HG03196 (cell line): ENCODE data around the gene RAI1.
"Not testable (repeated sequence)": the region's sequence is repeated elsewhere in the genome, so short reads cannot be mapped to it uniquely, and the experiment has no call there.

Experiments used
- ATAC-seq: cut with Tn5 transposase; IDR thresholded peaks from one replicate; pipeline ENCODE4 v1.9.1; 2021; ENCODE audit not compliant: unreplicated experiment

RAI1 gene

DNA sequence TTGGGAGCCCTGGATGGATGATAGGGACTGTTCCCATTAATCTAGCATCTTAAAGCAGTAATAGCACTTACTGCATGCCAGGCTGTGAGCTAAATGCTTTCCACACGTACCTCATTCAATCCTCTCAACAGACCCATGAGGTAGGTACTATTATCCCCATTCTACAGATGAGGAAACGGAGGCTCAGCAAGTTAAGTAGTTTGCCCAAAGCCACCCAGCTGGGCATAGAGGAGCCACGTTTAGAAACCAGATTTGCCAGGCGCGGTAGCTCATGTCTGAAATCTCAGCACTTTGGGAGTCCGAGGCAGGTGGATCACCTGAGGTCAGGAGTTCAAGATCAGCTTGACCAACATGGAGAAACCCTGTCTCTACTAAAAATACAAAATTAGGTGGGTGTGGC, 2.0 kb upstream of the RAI1 start:
- no peak for ATAC-seq

DNA sequence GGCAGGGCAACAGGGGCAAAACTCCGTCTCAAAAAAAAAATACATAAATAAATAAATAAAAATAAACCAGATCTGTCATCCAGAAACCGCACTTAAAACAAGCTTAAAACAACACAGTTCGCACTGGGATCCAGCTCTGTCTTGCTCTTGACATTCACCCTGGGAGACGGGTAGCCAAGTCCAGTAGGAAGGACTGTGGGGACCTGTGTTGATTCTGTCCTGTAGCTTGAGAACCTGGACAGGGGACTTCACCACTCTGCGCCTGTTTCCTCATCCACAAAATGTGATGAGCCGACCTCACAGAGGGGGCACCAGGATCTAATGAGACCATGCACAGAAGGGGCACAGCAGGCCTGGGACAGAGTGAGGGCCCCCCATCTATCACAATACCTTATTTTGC, 1.5 kb upstream of the RAI1 start:
- ATAC-seq, result no peak

DNA sequence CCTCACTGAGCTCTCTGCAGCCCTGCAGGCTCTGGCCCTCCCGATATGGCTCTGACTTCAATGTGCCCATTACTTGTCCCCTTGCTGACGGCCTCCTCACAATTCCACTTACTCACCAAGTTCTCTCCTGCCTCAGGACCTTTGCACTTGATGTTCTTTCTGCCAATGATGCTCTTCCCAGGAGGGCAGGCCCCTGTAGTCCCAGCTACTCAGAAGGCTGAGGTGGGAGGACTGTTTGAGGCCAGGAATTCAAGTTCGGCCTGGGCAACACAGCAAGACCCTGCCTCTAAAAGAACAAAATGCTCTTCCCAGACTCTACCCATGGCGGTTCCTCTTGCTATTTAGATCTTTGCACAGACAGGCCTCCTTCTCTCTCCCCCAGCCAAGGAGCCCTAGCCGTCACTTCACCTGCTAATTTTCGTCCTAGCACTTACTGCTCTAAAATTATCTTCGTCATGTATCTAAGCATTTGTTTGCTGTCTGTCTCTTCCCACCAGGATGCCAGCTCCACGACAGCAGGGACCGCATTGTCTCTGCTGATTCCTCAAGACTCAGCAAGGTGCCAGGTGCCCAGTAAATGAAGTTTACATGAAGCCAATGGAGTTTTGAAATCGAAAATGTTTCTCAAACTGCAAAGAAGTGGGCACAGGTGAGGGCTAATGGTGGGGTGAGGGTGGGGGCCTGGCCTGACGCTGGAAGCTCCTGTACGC, 626 bp upstream of the RAI1 start:
- no peak for ATAC-seq

DNA sequence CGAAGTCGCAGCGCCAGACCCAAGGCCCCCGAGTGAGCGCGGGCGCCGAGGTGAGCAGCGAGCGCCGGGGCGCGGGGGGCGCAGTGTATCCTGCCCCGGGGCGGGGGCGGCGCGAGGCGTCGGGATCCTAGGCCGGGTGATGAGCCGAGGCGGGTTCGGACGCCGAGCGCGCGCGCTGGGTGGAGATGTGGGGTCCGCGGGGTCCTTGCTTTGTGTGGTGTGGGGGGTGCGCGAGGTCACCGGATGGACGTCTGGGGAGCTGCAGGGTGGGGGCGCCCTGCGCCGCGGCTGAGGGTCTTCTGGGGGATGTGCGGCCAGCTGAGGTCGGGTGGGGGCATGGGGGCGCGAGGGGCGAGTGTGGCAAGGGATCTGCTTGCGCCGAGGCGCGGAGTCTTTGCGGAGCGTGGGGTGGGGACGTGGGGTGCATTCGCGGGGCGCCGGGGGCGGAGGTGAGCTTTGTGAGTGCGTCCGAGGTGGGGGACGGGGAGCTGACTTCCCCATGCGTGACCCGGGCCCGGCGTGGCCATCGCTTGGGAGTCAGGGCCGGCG, 560 bp downstream of the RAI1 start:
- peak; percentile 20 for ATAC-seq

DNA sequence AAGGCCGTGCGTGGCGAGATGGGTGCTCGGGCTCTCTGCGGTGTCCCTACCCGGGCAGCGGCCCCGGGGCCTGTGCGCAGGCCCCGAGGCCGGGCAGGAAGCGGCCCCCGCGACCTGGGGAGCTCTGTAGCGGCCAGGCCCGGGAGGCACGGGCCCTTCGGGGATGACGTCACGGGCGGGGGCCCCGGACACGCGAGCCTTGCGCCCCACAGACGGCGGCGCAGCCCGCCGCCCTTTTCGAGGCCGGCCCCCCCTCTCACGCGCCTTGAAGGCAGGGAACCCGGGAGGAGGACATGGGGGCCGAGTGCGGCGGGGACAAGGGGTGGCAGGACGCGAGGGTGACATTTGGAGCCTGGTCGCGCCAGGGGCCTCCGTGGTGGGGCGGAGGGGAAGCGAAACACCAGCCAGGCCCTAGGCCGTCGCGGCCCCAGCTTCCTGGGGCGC, 1.1 kb downstream of the RAI1 start:
- ATAC-seq, result peak; percentile 17

DNA sequence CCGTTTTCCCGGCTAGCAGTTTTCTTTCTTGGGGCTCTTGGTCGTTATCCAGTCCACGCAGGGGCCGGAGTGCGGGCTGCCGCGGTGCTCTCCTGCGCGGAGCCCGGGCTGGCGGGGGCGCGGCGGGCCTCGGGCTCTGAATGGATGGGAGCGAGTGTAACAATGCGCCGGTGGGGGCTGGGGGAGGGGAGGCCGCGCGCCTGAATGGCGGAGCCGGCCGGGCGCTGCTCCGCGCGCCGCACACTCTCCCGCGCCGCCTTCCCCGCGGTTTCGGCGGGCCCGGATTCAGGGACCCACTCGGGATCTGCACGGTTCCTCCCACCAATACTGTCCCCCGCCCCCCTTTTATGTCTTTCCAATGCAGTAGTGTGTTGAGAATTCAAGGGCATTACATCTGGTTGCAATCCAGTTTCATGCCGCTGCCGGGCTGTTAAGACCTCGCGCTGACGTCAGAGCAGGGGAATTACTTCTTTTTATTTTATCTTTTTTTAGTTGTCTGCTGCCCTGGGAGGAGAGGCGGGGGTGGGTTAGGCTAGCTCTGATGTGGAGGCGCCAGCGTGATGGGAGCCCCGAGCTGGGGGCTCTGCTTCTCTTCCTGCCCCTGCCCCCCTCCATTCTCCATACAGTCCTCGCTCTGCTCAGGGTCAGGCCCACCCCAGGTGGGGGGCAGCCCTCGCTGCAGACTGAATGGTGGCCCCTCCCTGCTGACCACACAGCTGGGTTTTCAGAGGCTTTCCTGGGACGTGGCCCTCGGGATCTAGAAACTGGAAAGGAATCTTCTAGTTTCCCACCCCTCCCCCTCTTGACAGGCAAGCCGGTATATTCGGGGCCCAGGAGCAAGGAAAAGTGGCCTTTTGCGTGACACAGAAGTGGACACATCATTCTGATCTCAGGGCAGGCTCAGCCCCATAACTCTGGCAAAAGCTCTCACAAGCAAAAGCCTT, 1.8 kb downstream of the RAI1 start:
- peak; percentile 20 for ATAC-seq

DNA sequence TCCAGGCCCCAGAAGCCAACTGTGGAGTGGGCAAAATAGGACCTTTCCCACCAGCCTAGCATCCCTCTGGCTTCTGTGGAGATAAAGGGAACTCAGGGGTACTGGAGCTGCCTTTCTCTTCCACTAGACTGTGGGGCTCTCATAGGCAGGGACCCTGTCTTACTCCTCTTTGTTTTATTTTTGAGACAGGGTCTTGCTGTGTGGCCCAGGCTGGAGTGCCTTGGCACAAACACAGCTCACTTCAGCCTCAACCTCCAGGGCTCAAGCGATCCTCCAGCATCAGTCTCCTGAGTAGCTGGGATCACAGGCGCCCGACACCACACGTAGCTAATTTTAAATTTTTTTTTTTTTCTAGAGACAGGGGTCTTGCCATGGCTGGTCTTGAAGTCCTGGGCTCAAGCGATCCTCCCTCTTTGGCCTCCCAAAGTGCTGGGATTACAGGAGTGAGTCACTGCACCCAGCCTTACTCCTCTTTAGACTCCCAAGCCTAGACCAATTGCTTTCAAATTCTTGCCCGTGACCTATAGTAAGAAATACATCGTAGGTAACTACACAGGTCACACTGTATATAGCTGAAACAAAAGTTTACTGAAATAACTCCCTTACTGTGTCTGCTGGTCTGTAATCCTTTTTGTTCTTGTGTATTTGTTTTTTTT, 2.6 kb downstream of the RAI1 start:
- ATAC-seq, result no peak

DNA sequence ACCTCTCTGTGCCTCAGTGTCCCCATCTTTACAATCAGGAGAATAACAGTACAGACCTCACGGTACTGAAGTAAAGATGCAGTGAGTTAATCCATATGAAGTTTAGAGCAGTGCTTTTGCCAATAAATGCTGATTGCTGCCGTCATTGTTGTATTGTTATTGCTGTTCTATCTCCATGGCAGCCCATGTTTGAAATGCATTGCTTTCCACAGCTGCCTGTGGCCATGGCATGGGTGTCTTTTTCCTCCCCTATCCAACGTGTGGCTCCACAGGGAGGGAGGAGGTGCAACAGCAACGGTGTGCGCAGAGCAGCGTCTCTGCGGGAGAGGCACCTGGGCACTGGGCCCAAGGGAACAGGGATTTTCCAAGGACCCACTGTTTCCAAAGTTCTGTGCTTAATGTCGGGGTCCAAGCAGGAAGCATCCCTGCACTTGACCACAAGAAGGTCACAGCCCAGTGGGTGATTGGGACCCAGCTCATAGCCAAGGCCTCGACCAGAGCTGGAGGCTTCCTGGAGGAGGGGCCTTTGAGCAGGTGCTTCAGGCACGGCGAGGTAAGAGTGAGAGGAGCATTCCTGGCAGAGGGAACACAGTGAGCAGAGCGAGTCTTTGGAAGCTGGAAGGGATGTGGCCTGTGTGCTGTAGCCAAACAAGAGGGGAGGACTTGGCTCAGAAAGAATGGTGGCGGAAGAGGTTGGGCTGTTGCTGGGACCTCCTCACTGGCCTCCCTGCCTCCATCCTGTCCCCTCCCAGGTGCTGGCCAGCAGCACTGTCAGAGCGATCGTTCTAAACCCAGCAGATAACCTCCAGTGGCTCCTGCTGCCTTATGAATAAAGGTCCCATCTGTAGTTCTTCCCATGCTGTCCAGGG, 3.9 kb downstream of the RAI1 start:
- no peak for ATAC-seq

DNA sequence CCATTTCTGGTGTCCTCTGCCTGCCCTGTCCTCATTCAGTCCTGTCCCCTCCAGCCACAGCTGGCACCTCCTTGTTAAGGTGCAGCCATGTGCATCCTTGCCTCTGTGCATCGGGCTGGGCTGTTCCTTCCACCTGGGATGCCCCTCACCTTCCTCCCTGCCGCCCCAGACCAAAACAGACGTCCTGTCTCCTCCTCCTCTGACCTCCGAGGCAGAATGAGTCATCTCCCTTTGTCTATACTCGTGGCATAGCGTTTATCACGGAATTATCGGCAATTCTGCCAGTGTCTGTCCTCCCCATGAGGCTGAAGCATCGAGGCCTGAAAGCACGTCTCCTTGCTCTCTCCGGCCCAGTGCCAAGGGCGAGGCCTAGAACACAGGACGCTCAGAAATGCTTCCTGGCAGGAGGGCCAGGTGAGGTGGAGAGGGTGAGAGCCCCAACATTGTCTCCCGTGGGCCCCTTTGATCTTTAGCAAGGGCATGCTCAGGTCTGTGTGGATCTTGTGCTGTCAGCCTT, 4.6 kb downstream of the RAI1 start:
- no peak for ATAC-seq

DNA sequence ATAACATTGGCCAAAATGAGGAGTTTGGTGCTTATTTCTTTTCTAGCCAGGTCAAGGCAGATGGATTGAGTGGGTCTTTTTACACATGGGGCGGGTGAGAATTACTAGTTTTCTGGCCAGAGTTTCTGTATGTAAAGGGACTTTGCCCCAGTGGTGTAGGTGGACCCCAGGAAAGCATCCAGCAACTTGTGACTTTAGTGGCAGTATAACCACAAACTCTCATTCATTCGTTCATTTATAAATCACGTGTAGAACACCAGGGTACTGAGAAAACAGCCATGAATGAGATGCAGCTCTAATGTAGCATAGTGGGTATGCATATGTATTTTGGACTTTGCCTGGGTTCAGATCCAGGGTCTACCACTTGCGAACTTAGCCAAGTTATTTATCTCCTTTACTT, 8.1 kb downstream of the RAI1 start:
- ATAC-seq, result no peak

DNA sequence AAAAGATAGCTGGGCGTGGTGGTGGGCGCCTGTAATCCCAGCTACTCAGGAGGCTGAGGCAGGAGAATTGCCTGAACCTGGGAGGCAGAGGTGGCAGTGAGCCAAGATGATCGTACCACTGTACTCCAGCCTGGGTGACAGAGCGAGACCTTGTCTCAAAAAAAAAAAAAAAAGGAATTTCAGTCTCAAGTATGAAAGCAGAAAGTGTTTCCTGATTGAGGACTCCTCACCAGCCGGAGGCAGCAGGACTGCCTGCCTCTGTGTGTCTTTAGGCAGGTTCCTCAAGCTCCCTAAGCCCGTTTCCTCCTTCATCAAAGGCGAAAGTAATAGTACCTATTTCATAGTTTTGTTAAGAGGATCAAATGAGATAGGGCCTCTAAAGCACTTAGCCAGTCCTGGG, 9.0 kb downstream of the RAI1 start:
- not testable (repeated sequence) for ATAC-seq

DNA sequence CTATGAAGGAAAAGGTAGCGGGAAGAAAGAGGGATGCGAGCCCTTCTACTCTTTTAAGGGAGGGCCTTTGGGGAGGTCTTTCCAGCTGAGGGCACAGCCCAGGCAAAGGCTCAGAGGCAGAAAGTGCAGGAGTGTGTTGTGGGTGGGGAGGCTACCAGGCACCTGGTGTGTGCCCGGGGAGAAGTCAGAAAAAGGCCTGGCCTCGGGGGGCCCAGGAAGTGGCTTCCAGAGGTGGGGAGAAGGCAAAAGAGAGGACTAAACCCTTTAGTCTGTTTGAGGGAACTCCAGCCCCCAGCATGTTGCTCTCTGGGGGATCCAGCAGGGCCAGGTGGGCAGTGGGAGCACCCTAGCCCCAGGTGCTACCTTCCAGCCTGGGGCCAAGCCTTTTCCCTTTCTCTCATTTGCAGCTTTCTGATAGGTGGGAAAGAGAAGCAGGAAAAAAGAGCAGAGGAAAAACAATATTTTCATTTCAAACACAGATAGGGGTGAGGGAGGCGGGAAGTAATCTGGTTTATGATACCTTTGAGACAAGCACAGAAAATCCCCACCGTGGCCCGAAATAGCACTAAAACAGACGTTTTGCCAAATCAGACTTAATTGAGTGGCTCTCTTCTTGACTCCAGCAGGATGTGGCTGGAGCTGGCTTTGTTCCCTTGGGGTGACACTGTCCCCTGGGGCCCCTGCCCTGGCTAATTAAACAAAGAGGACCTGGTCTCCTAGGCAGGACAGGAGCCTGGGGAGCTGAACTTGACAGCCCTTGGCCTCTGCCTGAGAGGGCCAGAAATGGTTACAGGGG, 10.4 kb downstream of the RAI1 start:
- no peak for ATAC-seq

DNA sequence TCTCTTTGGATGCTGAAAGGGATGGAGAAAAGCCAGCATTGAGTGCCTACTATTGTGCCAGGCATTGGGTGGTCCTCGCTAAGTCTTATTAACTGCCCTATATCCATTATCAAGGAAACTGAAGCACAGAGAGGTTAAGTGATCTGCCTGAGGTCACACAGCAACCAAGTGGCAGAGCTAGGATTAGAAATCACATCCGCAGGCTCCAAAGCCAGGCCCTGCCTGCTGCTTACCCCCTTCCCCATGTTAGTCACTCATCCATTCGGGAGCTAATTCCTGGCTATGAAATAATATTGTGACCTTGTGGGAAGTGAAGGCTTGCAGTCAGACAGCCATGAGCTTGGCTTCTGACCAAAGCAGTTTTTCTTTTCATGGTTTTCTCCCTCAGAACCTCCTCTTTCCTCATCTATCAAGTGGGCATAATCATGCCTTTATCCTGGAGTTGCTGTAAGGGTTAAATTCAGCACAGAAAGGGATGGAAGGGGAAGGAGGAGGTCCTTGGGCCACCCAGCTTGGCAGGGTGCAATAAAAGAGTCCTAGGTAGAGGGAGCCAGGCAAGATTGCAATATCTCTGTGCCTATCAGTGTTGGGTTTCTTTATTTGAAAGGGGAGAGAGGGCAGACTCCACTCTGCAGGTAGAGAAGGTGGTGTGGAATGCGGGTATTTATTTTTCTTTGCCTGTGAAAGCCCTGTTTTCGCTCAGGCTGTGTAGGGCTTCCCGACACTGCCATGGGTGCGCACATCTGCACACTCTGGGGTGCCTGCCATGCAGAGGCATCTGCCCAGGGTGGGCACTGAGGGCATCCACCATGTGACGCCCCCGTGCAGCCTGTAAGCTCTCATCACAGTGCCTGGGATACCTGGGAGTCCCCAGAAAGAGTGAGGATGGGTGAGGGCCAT, 11.3 kb downstream of the RAI1 start:
- no peak for ATAC-seq

DNA sequence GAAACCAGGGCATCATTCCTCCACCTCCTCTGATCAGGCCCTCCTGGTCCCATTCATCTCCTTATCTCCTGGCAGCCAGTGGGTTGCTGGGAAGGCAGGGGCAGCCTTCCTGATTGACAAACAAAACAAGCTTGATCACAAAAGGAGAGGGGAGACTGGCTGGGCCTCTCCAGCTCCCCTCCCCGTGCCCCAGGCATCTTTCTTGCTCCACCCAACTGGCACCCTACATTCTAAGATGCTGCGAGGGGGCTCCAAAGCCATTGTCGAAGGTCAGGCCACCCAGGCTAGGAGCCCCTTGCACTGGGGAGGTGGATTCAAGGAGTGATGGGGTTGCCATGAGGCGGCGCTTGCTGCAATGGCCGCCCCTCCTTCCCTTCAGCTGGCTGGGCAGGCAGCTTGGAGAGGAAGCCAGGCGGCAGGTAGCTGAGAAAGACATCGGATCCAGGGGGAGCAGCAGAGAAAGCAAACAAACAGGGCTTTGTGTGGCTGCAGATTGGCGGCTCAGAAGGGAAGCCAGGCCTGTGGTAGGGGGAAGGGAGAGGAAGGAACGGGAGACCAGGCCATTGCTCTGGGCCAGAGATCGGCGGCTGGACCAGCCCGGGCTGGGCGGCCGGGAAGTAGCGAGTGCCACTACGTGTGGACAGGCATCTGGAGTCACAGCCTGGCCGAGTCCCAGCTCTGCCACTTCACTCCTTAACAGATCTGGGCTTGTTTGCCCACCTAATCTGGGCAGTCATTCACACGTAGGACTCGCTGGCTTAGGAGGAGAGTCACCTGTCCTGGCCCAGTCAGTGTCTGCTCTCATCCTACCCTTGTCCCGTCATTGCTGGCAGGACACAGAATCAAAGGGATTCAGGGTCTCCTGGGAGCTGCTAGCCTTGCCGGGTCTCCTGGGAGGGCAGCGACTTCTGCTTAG, 12.3 kb downstream of the RAI1 start:
- no peak for ATAC-seq

DNA sequence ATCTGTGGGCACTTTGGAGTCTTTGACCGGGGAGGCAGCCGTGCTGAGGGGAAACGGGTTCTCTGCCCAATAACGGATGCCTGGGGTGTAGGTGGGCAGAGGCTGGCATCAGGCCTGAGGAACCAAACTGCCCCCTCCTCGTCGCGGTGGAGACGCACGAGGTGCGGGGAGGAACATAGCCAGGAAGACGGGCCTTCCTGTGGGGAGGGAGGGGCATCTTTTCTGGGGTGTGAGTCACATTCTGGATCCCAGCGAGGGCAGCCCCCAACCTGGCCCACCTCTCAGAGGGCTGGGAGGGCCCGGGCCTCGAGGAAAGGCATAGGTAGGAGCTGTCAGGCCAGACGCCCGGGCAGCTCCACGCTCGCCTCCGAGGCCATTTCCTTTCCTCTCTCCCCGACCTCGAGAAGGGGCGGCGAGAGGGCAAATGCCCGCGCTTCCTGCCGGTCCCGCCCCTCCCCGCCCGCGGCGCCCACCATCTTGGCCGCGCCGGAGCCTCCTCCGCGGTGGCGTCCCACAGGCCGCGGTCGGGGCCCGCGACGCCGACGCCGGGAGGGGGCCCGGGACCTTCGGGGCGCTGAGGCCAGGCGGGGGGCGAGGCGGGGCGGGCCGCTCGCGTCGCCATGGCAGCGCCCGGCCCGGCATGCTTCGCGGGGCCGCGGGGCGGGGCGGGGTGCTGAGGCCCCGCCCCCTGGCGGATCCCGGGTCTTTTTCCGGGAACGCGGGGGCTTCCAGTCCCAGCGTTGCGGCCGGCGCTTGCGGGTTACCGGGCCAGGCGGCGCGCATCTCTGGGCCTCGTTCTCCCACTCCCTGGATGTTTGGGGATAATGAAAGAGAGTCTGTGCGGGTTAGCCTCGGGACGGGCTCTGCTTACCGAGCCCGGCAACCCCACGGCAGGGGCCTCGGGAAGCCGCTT, 13.2 kb downstream of the RAI1 start:
- ATAC-seq, result peak; percentile 35

DNA sequence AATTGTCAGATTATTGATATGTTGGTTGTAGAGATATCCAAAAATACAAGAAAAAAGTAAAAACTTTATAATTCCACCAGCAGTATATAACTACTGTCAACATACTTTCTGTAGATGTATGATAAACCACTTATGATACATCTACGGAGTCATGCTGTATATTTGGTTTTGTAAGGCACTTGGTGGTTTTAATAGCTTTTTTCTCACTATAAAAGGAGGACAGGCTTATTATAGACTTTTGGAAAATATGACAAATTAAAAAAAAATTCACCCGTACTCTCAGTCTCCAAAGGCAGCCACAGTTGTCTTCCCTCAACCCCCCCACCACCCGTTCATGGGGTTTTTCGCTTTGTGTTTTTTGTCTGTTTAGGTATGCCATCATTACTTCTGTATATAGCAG, 14.8 kb downstream of the RAI1 start:
- ATAC-seq, result no peak
